Measurements from ENCODE around the gene UPB1. TPM values are rescaled to one million over a fixed set of nuclear protein-coding genes. Genes with fewer than 3 reads are reported as not detected.

The UPB1 gene
- total and polyA plus RNA-seq, 10 of the 15 experiments (the other 5 are each of a cell fraction or from before 2014, with no cell fraction given), result 0.89 to 20.5 (median 3.1) TPM

DNA sequence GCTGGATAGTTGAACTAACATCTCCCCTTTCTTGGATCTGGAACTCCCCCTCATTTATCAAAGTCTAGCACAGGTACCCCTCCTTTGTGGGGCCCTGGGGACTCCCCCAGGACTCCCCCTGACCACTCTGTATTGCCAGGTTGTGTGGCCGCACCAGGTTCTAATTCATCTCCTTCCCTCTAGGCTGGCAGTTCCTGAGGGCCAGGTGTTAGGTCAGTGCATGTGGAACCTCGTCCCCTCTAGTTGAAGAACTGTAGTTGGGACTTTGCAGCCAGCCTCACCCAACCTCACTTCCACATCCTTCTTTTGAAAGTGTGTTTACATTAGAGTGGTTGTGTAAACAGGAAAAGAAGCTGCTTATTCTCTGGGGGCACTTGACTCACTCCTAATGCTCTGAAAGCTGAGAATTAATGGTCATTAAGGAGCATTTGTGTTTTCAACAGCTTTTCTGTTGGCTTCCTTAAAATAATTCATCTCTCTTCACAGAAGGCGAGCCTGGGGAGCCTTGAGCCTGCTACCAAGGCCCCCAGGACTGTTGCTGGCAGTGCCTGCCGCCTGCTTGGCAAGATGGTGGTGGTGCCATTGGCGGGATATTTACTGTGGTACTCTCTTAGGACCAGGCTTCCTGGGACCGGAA, 11.8 kb downstream of the UPB1 start (continued):
- TF ChIP-seq BCL3 (IDR thresholded peaks at IDR 0.05; ENCODE audit: borderline replicate concordance, insufficient read depth, low read depth, low read length, poor library complexity, severe bottlenecking) (no peak), ESRRA (IDR thresholded peaks at IDR 0.05; ENCODE audit: low read length) (no peak), CEBPZ (IDR thresholded peaks at IDR 0.05; ENCODE audit: low read depth, low read length) (no peak), ELK1 (IDR thresholded peaks at IDR 0.05; ENCODE audit: low read depth, low read length) (no peak), SREBF1 (IDR thresholded peaks at IDR 0.05; ENCODE audit: low read length) (no peak), PML (IDR thresholded peaks at IDR 0.05; ENCODE audit: low read length) (no peak), BCL11A (IDR thresholded peaks at IDR 0.05; ENCODE audit: low read depth, low read length) (no peak), IRF3 (IDR thresholded peaks at IDR 0.05) (no peak), PKNOX1 (IDR thresholded peaks at IDR 0.05) (peak; percentile 88), NFYB (IDR thresholded peaks at IDR 0.05; ENCODE audit: insufficient read depth, low read depth, low read length) (no peak), ZNF24 (IDR thresholded peaks at IDR 0.05) (no peak), IKZF2 (IDR thresholded peaks at IDR 0.05) (peak; percentile 58 to 63; a peak in 2 of 4 replicates), MXI1 (IDR thresholded peaks at IDR 0.05; ENCODE audit: low read depth, low read length) (no peak), SPI1 (IDR thresholded peaks at IDR 0.05; ENCODE audit: borderline replicate concordance, insufficient read depth, low read depth, low read length) (peak; percentile 58; the same call in 1 of the 2 replicates)
- TF ChIP-seq, protein P1, sequence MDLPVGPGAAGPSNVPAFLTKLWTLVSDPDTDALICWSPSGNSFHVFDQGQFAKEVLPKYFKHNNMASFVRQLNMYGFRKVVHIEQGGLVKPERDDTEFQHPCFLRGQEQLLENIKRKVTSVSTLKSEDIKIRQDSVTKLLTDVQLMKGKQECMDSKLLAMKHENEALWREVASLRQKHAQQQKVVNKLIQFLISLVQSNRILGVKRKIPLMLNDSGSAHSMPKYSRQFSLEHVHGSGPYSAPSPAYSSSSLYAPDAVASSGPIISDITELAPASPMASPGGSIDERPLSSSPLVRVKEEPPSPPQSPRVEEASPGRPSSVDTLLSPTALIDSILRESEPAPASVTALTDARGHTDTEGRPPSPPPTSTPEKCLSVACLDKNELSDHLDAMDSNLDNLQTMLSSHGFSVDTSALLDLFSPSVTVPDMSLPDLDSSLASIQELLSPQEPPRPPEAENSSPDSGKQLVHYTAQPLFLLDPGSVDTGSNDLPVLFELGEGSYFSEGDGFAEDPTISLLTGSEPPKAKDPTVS (IDR thresholded peaks at IDR 0.05; ENCODE audit: low read depth, low read length), result no peak
- TF ChIP-seq, protein P2, sequence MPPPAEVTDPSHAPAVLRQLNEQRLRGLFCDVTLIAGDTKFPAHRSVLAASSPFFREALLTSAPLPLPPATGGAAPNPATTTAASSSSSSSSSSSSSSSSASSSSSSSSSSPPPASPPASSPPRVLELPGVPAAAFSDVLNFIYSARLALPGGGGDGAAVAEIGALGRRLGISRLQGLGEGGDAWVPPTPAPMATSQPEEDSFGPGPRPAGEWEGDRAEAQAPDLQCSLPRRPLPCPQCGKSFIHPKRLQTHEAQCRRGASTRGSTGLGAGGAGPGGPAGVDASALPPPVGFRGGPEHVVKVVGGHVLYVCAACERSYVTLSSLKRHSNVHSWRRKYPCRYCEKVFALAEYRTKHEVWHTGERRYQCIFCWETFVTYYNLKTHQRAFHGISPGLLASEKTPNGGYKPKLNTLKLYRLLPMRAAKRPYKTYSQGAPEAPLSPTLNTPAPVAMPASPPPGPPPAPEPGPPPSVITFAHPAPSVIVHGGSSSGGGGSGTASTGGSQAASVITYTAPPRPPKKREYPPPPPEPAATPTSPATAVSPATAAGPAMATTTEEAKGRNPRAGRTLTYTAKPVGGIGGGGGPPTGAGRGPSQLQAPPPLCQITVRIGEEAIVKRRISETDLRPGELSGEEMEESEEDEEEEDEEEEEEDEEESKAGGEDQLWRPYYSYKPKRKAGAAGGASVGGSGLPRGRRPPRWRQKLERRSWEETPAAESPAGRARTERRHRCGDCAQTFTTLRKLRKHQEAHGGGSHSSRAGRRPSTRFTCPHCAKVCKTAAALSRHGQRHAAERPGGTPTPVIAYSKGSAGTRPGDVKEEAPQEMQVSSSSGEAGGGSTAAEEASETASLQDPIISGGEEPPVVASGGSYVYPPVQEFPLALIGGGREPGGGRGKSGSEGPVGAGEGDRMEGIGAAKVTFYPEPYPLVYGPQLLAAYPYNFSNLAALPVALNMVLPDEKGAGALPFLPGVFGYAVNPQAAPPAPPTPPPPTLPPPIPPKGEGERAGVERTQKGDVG (CRISPR knock-in tag; IDR thresholded peaks at IDR 0.05), result no peak

All from GM12878 (cell line).